GM18909 (cell line): Measurements from ENCODE around the gene PLEKHG4B.
"Not testable (repeated sequence)": the region's sequence is repeated elsewhere in the genome, so short reads cannot be mapped to it uniquely, and the experiment has no call there.

Experiments used
- ATAC-seq: cut with Tn5 transposase; IDR thresholded peaks from one replicate; pipeline ENCODE4 v1.9.1; 2021; ENCODE audit warnings: mild to moderate bottlenecking; ENCODE audit not compliant: unreplicated experiment, poor library complexity

The PLEKHG4B gene

DNA sequence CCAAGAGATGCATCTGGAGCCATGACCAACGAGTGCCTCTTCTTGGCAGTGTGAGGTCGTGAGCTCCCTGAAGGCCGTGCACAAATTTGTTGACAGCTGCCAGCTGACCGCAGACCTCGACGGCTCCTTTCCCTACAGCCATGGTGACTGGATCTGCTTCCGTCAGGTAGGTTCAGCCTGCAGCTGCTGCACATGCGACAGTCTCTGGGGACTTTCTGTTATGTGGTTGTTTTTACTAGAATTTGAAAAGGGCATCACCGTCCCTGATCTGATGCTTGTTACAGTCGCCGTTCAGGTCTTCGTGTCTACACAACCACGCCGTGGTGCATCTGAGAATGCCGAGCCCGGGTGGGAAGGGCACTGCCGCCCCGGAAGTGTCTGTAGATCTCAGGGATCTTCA, 62.9 kb downstream of the PLEKHG4B start:
- ATAC-seq: no peak

DNA sequence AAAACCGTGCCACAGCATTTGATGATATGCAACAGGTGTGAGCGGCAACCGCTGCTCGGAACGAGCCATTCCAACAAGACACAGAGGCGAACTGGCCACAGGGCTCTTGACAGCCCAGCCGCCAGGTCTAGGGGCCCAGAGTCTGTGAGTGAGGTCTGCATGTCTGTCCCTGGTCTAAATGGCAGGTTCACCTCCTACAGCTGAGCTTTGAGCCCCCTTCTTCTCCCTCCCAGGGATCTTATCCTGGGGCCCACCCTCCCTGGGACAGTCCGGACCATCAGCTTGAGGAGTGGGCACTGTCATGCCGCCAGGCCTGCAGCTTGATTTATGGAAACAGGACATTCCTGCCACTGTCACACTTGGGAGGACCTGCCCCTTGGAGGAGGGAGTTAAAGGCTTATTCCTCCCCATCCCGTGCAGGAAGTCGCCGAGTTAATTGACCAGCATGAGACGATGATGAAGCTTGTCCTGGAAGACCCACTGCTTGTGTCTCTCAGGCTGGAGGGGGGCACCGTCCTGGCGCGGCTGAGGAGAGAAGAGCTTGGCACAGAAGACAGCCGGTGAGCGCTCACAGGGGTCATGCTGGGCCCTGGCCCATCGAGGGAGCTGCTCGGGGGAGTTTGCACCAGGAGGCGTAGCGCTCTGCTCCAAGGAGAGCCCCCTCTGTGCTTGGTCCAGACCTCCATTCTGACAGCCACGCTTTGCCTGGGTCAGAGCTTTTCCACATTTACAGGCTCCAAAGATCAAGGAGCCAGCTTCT, 63.9 kb downstream of the PLEKHG4B start:
- ATAC-seq: no peak

DNA sequence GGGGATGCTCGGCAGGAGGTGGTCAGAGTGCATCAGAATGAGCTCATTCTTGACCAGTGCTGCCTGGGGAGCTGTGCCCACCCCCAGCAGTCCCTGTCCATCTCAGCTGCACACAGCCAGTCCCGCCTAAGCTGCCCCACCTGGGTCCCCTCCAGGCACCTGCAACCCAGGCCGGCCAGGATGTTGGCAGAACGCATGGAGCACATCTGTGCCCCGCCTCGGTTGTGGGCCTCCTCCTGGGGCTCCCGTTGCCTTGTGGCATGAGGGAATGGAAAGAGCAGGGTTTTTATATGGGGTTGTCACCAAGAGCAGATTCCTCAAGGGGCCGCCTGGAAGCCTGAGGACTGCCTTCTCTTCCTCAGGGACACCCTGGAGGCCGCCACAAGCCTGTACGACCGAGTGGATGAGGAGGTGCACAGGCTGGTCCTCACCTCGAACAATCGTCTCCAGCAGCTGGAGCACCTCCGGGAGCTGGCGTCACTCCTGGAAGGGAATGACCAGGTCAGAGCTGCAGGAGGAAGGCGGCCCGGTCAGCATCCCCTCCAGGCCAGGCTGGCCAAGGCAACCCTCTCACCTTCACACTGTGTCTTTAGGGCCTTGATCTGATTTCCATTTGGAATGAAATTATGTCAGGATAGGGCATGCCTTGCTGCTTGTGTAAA, 64.6 kb downstream of the PLEKHG4B start:
- ATAC-seq: no peak

DNA sequence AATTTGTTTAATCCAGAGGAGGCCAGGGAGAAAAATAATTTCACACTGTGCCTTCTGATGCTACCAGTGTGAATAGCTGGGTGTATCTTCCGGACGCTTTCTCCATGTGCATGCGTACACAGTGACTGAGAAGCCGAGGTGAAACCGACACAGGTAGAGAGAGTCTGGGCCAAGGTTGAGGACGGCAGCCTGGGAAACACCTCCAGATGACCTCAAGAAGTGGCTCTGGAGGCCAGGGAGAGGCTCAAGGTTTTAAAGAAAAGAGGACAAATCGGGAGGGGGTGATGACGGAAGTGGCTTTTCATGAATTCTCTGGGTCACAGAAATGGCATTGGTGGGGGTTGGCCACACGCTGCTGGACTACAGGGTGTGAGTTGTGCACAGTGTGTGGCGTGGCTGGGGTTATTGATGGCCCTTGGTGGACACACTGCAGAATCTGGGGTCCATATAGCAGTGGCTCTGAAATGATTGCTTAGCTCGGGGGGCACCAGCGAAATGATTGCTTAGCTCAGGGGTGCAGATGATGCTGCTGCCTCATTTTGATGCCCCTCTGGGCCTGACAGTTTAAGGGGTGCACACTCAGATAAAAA, 65.3 kb downstream of the PLEKHG4B start:
- ATAC-seq: no peak

DNA sequence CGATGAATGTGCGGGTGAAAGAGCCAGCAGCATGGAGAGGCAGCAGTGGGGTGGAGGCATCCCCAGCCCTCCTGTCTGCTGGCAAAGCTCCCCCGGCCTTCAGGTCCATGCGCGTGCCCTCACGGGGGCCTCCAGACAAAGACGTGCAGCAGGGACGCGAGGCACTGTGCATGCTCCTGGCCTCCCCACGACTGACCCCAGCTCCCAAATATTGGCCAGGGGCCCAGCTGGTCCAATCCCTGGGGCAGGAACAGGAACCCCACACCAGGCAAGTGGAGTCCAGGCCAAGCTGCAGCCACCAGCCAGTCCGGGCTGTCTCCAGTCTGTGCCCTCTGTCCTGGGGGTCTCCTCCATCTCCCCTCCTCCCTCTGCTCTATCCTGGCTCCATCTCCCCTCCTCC, 65.8 kb downstream of the PLEKHG4B start:
- no peak for ATAC-seq

DNA sequence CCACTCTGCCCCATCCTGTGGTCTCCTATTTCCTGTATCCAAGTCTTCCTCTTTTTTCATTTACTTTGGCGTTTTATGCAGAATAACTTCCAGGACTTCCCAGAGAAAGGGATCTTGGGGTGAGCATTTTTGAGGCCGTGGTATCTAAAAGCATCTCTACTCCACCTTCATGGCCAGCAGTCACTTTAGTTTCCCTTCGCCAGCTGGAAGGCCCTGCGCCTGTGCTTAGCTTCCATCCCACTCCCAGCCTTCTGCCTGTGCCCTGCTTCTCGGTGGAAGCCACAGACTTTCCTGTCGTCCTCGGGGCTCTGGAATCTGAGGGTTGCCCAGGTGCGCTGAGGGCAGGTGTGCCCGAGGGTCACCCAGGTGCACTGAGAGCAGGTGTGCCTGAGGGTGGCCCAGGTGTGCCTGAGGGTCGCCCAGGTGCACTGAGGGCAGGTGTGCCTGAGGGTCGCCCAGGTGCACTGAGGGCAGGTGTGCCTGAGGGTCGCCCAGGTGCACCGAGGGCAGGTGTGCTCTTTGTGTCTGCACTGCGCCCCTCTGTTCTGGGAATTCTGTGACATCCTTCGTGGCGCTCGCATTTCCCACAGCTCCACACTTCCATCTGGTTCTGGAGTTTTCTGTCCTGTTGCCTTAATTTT, 67.0 kb downstream of the PLEKHG4B start:
- ATAC-seq: no peak

DNA sequence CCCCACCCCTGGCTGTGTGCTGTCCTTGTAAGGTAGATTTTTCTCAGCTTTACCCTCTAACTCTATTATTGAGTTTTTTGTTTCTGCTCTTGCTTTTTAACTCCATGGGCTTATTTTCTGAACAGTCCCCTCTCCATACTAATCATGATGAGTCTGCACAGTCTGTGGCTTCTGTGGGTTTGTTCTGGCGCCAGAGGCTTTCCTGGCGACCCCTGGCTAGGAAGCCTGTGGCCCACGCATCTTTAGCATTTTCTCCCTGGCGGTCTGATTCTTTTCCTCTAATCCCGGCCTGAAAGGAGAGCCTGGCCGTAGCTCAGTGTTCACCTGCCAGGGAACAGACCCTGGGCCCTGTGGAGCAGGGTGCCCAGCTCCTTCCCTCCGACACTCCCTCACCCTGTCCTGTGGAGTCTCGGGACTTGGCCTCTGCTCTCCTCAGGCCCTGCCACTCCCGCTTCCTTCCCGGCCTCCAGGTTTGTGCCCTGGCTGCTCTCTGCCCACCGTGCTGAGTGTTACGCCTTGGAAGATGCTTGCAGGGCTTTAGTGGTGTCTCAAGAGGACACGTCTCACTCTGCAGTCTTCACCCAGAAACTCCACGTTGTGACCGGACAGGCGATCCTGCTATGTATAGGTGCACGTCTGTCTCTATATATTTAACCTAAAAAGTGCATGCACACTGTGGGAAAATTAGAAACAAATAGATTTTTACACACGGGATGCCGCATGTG, 67.6 kb downstream of the PLEKHG4B start:
- ATAC-seq: no peak

DNA sequence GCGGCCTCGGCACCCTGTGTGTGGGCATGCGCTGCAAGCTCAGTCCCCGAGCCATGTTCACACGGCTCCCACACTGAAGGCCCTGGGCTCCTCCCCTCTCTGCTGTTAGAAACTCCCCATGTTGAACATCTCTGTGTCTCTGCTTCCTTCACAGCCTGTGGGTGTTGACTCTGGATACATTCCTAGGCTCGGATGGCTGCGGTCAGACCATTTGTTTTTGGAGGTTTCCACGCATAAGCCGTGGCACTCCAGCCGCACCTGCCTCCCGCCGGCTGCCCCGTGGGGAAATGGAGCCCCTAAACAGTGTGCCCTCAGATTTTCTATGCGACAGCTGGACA, 68.2 kb downstream of the PLEKHG4B start:
- no peak for ATAC-seq

DNA sequence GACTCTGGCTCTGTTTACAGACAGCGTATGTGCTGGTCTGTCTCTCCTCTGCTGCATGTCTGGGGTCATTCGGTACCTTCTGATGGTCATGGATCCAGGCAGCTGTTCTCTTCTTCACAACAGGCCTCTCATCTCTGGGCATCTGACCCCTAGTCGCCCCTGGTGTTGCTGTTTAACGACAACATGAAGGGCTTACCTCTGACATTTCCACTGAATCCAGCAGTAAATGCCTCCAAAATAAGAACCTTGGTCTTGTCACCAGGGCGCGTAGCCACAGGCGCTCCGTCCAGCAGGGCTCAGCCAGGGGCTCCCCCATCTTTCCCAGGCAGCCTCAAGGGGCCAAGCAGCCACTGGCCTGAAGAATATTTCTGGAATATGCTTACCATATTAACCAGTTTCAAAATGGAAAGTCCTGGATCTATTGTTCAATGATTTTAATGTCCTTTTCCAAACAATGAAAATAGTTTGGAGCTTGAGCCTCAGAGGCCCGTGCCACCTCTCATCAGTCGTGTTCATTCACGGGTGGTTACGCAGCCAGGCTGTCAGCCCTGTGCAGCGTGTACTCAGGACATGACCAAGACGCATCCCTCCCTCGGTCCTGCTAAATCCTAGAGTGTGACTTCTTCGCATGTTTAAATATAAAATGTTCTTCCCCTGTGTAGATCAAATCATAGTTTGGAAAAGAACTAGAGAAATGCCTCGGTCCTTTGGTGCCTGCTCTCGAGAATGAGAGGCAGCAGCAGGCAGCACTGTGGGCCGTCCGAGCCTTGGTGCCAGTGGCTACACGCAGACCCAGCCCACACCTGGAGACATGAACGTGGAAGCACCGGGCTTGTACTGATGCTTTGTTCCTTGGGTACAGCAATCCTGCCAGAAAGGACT, 69.2 kb downstream of the PLEKHG4B start:
- no peak for ATAC-seq

DNA sequence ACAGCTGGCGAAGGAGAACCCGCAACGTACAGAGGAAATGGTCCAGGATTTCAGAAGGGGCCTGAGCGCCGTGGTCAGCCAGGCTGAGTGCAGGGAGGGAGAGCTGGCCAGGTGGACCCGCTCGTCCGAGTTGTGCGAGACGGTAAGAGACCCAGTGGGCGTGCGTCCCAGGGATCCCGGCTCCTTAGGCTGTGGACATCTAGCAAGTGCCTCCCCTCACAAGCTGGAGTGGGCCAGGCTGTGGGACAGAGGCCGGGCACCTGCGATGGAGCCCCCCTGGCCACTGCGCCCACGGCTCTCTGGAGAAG, 69.8 kb downstream of the PLEKHG4B start:
- ATAC-seq: no peak

DNA sequence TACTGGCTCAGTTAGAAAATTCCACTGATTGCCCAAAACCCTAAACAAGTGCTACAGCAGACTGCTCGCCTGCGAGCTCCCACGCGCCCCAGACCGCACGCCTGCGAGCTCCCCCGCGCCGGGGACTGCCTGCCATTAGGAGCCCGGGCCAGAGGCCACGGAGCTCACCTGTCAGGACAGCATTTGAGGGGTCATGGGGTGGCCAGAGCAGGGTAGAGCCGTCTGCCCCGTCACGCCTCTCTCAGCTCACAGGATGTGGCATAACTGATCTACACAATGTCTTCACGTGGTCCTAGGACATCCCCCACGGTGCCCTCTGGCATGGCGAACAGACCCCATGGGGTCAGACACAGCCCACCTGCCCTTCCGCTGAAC, 70.2 kb downstream of the PLEKHG4B start:
- ATAC-seq: no peak

DNA sequence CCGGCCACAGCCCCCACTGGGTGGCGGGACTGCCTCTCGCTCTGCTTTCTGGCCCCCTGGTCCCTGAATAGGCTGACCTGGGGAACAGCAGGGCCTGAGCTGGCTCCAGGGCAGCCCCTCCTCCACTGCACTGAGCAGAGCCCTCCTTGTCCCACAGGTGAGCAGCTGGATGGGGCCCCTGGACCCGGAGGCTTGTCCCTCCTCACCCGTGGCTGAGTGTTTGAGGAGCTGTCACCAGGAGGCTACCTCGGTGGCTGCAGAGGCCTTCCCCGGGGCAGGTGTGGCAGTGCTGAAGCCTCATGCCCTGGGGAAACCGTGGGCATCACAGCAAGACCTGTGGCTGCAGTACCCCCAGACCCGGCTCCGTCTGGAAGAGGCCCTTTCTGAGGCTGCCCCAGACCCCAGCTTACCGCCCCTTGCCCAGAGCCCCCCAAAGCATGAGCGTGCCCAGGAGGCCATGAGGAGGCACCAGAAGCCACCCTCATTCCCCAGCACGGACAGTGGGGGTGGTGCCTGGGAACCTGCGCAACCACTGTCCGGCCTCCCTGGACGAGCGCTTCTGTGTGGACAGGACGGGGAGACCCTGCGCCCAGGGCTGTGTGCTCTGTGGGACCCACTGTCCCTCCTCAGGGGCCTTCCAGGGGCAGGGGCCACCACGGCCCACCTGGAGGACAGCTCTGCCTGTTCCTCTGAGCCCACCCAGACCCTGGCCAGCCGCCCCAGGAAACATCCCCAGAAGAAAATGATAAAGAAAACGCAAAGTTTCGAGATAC, 70.8 kb downstream of the PLEKHG4B start:
- ATAC-seq: no peak

DNA sequence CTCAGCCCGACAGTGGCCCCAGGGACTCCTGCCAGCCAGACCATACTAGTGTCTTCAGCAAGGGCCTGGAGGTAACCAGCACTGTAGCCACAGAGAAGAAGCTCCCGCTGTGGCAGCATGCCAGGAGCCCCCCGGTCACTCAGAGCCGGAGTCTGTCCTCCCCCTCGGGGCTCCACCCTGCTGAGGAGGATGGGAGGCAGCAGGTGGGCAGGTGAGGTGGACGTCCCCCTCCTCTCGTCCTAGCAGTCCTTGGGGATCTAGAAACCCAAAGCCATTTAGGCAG, 71.3 kb downstream of the PLEKHG4B start:
- no peak for ATAC-seq

DNA sequence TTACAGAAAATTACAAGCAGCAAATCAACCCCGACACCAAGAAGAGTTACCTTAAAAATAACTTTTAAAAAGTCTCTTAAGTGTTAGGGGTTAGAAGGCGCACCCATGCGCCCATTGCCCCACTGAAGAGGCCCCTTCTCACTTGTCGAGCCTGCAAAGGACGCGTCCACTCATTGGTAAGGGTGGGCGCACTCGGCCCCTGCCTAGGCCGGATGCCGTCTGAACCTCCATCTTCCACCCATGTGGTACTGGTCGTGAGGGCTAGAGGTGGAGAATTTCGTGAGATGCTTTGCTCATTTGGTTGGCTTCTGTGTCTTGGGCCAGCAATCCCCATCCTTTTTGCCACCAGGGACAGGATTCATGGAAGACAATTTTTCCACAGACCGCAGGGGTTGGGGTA, 71.9 kb downstream of the PLEKHG4B start:
- ATAC-seq: no peak

DNA sequence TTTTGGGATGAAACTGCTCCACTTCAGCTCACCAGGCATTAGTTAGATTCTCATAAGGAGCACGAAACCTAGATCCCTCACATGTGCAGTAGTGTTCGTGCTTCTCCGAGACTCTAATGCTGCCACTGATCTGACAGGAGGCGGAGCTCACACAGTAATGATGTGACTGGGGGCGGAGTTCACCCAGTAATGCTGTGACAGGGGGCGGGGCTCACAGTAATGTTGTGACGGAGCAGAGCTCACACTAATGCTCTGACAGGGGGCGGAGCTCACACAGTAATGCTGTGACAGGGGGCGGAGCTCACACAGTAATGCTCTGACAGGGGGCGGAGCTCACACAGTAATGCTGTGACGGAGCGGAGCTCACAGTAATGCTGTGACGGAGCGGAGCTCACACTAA, 72.3 kb downstream of the PLEKHG4B start:
- no peak for ATAC-seq

DNA sequence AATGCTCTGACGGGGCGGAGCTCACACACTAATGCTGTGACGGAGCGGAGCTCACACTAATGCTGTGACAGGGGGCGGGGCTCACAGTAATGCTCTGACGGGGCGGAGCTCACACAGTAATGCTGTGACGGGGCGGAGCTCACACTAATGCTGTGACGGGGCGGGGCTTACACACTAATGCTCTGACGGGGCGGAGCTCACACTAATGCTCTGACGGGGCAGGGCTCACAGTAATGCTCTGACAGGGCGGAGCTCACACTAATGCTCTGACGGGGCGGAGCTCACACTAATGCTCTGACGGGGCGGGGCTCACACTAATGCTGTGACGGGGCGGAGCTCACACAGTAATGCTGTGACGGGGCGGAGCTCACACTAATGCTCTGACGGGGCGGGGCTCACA, 72.8 kb downstream of the PLEKHG4B start:
- not testable (repeated sequence) for ATAC-seq

DNA sequence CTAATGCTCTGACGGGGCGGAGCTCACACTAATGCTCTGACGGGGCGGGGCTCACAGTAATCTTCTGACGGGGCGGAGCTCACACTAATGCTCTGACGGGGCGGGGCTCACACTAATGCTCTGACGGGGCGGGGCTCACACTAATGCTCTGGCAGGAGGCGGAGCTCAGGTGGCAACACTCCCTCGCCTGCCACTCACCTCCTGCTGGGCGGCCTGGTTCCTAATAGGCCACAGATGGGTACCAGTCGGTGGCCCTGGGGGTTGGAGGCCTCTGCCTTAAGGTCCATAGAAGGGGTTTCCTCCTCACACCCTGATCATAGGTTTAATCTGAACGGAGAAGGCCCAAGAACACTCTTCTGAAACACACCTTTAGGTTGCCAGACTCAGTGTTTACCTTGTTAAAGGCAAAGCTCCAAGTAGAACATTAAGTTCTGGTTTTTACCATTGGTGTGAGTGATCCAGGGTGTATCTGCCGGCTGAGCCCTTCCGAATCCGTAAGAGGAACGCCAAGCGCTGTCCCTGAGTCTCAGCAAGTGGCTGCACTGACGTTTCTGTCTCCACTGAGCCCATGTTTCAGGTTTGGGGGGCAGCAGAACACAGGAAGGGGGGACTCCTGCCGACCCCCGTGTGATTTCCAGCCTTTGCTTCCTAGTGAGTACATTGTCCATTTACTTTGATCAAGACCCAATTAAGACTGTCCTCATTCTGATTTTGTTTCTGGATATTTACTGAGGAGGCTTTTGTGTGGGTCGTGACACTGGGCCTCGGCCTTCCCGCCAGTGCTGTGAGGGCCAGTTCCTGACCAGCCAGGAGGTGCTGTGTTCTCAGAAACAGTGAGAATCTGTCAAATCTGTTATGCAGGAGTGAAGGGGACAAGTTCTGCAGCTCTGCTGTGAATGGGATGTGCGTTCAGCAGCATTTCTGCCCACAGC, 74.7 kb downstream of the PLEKHG4B start:
- no peak for ATAC-seq

DNA sequence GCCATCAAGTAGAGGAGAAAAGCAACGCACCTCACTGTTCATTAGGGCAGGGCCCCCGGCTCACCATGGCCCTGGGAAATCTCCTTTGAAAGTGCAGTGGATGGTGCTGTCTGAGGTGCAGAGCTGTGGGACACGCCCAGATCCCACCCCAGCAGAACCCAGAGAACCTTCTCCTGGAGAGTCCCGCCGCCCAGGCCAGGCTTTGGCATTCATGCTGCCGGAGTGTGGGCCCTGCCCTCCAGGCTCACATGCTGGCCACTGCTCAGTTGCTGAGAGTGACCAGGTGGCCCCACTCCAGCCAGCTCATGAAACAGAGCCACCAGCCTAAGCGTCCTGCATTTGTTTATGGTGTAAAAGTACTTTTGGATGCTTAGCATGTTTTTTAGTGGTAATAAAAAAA, 75.5 kb downstream of the PLEKHG4B start:
- ATAC-seq: no peak
